Activated gamma-delta T cell treated with anti-CD3 and anti-CD28 coated beads, Interleukin-2, amount 50 U/mL, for 16 hours (primary cell): ENCODE data around the gene SLC29A1.

Source experiments
- DNase-seq: peaks from one replicate; pipeline ENCODE4 v3.0.0-alpha.2; 2020; ENCODE audit warnings: low read depth

Gene SLC29A1

GRCh38 chr6:44268095-44268628, 44.8 kb downstream of the SLC29A1 start:
- no peak for DNase-seq

GRCh38 chr6:44269178-44269920, 46.0 kb downstream of the SLC29A1 start:
- no peak for DNase-seq

- DNase-seq = no peak
Measured at GRCh38 chr6:44269921-44270525, 46.6 kb downstream of the SLC29A1 start, which contains the start of gene TMEM151B. Gene TMEM151B, plus strand, starts transcription at chr6:44270450. Its CDS starts 293 bp downstream, at chr6:44270743.

GRCh38 chr6:44270526-44271405, 47.4 kb downstream of the SLC29A1 start:
- no peak for DNase-seq

- DNase-seq = no peak
Measured at GRCh38 chr6:44271406-44271723, 48.0 kb downstream of the SLC29A1 start.

GRCh38 chr6:44271914-44272313, 48.5 kb downstream of the SLC29A1 start:
- no peak for DNase-seq

- DNase-seq = no peak
Measured at GRCh38 chr6:44272529-44272928, 49.1 kb downstream of the SLC29A1 start.

- no peak for DNase-seq
Measured at GRCh38 chr6:44272999-44273566, 49.7 kb downstream of the SLC29A1 start.

- no peak for DNase-seq
Measured at GRCh38 chr6:44273617-44274016, 50.2 kb downstream of the SLC29A1 start.

GRCh38 chr6:44275271-44275748, 51.9 kb downstream of the SLC29A1 start:
- DNase-seq = no peak

GRCh38 chr6:44275749-44276648, 52.6 kb downstream of the SLC29A1 start:
- no peak for DNase-seq

- no peak for DNase-seq
Measured at GRCh38 chr6:44276667-44277640, 53.6 kb downstream of the SLC29A1 start.

GRCh38 chr6:44277763-44278162, 54.4 kb downstream of the SLC29A1 start:
- no peak for DNase-seq

- DNase-seq = no peak
Measured at GRCh38 chr6:44278315-44278714, 54.9 kb downstream of the SLC29A1 start.

- no peak for DNase-seq
Measured at GRCh38 chr6:44278774-44279697, 55.6 kb downstream of the SLC29A1 start.
